G401.6 (cell line): ENCODE data around the gene FAM13A.
"Not testable (repeated sequence)": the region's sequence is repeated elsewhere in the genome, so short reads cannot be mapped to it uniquely, and the experiment has no call there.

ENCODE experiments used
- FAIRE-seq: peaks from 2 replicates; lab custom pipeline; 2012; peaks lifted over from hg19 to GRCh38; lab: Jason Lieb, UNC

FAM13A gene

GRCh38 chr4:88957570-88957969 lies 99.4 kb downstream of the FAM13A start:
- no peak for FAIRE-seq

- no peak for FAIRE-seq
Observed at GRCh38 chr4:88955580-88956380, 101.2 kb downstream of the FAM13A start.

- FAIRE-seq, result no peak
Observed at GRCh38 chr4:88953400-88953799, 103.6 kb downstream of the FAM13A start.

GRCh38 chr4:88952081-88952480 lies 104.9 kb downstream of the FAM13A start:
- FAIRE-seq, result no peak

GRCh38 chr4:88949605-88950004 lies 107.4 kb downstream of the FAM13A start:
- no peak for FAIRE-seq

- no peak for FAIRE-seq
Observed at GRCh38 chr4:88940506-88940905, 116.5 kb downstream of the FAM13A start.

- no peak for FAIRE-seq
Observed at GRCh38 chr4:88939697-88940096, 117.3 kb downstream of the FAM13A start.

- FAIRE-seq, result no peak
Observed at GRCh38 chr4:88938138-88938537, 118.8 kb downstream of the FAM13A start.

GRCh38 chr4:88937081-88937480 lies 119.9 kb downstream of the FAM13A start:
- no peak for FAIRE-seq

- FAIRE-seq, result no peak
Observed at GRCh38 chr4:88933414-88934160, 123.4 kb downstream of the FAM13A start.

GRCh38 chr4:88928852-88929251 lies 128.1 kb downstream of the FAM13A start:
- no peak for FAIRE-seq

- no peak for FAIRE-seq
Observed at GRCh38 chr4:88927420-88927819, 129.6 kb downstream of the FAM13A start.

GRCh38 chr4:88919056-88919455 lies 137.9 kb downstream of the FAM13A start:
- FAIRE-seq, result no peak

- FAIRE-seq, result not testable (repeated sequence)
Observed at GRCh38 chr4:88913181-88913580, 143.8 kb downstream of the FAM13A start.

GRCh38 chr4:88911246-88912212 lies 145.5 kb downstream of the FAM13A start:
- no peak for FAIRE-seq

- no peak for FAIRE-seq
Observed at GRCh38 chr4:88910101-88910500, 146.9 kb downstream of the FAM13A start.

GRCh38 chr4:88908521-88908920 lies 148.5 kb downstream of the FAM13A start:
- no peak for FAIRE-seq

- FAIRE-seq, result no peak
Observed at GRCh38 chr4:88908003-88908402, 149.0 kb downstream of the FAM13A start.

GRCh38 chr4:88907478-88907877 lies 149.5 kb downstream of the FAM13A start:
- FAIRE-seq, result no peak

GRCh38 chr4:88904240-88904639 lies 152.7 kb downstream of the FAM13A start:
- not testable (repeated sequence) for FAIRE-seq

GRCh38 chr4:88900432-88900831 lies 156.6 kb downstream of the FAM13A start:
- no peak for FAIRE-seq

GRCh38 chr4:88897752-88898151 lies 159.2 kb downstream of the FAM13A start:
- FAIRE-seq, result no peak
